A549 (cell line): ENCODE results near the gene NR1D1.

Experiments used
- BCL3 ChIP-seq: fragments of >200 bp; sonication (Bioruptor Twin); formaldehyde crosslinking; IDR thresholded peaks from 3 replicates; pipeline ENCODE4 v1.6.1; 2016
- CHD2 ChIP-seq: fragments of 150-350 bp; IDR thresholded peaks from 2 replicates; pipeline ENCODE4 v1.6.1; 2014; ENCODE audit warnings: low read length; ENCODE audit not compliant: partially characterized antibody
- CTCF ChIP-seq: fragments of >200 bp; sonication (Bioruptor Twin); formaldehyde crosslinking; IDR thresholded peaks from 3 replicates; pipeline ENCODE4 v1.5.1; 2016
- EP300 ChIP-seq, 2 experiments: fragments of >200 bp; sonication (Bioruptor Twin); formaldehyde crosslinking; IDR thresholded peaks; 2 replicates in 1 of 2; 3 replicates in 1 of 2; pipeline ENCODE4 v1.6.1; 2016 to 2017
- MAZ ChIP-seq: fragments of 150-350 bp; IDR thresholded peaks from 2 replicates; pipeline ENCODE4 v1.6.1; 2014; ENCODE audit warnings: antibody characterized with exemption, low read depth, low read length, borderline replicate concordance
- POLR2A ChIP-seq: IDR thresholded peaks from 2 replicates; pipeline ENCODE4 v1.6.1; 2012; ENCODE audit warnings: mild to moderate bottlenecking, low read length
- RARB ChIP-seq: fragments of 250-450 bp; sonication (Bioruptor Pico); IDR thresholded peaks from 2 replicates; pipeline ENCODE4 v1.8.0; 2021; ENCODE audit warnings: mild to moderate bottlenecking, moderate library complexity
- RFX5 ChIP-seq: fragments of 450-650 bp; IDR thresholded peaks from 2 replicates; pipeline ENCODE4 v1.7.1; 2014; ENCODE audit warnings: antibody characterized with exemption, mild to moderate bottlenecking, moderate library complexity
- RNF2 ChIP-seq: fragments of 200-600 bp; sonication (generic); IDR thresholded peaks from 2 replicates; pipeline ENCODE4 v1.6.1; 2016; ENCODE audit warnings: low read depth, mild to moderate bottlenecking, antibody characterized with exemption, moderate library complexity, borderline replicate concordance
- ZNF302 ChIP-seq: fragments of 250-450 bp; sonication (Bioruptor Pico); IDR thresholded peaks from 2 replicates; pipeline ENCODE4 v1.9.0; 2021; ENCODE audit warnings: inconsistent platforms, mild to moderate bottlenecking, moderate library complexity

- TF ChIP-seq EP300 (IDR thresholded peaks at IDR 0.05) (no peak), MAZ (no peak), BCL3 (no peak), ZNF302 (CRISPR knock-in tag) (no peak), RARB (CRISPR knock-in tag) (no peak), CTCF (no peak), POLR2A (no peak), RFX5 (no peak), RNF2 (no peak), CHD2 (no peak)
These were observed 30.1 kb upstream of the NR1D1 start for GRCh38 chr17:40130352-40131042.
